ENCODE data around the gene CAPN15.

DNA sequence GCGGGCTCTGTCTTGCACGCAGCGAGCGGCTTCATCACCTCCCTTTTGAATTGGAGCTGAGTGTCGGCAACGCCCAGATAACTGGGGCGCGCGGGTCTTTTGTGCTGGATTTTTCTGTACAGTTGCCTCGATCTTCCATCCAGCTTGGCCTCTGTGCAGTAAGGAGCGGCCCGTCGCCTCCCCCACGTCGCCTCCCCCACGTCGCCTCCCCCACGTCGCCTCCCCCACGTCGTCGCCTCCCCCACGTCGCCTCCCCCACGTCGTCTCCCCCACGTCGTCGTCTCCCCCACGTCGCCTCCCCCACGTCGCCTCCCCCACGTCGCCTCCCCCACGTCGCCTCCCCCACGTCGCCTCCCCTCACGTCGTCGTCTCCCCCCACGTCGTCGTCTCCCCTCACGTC, 17.0 kb downstream of the CAPN15 start:
- no peak for TF ChIP-seq EZH2 (IDR thresholded peaks at IDR 0.05; ENCODE audit: insufficient read depth, low read length)
- TF ChIP-seq, protein P1, sequence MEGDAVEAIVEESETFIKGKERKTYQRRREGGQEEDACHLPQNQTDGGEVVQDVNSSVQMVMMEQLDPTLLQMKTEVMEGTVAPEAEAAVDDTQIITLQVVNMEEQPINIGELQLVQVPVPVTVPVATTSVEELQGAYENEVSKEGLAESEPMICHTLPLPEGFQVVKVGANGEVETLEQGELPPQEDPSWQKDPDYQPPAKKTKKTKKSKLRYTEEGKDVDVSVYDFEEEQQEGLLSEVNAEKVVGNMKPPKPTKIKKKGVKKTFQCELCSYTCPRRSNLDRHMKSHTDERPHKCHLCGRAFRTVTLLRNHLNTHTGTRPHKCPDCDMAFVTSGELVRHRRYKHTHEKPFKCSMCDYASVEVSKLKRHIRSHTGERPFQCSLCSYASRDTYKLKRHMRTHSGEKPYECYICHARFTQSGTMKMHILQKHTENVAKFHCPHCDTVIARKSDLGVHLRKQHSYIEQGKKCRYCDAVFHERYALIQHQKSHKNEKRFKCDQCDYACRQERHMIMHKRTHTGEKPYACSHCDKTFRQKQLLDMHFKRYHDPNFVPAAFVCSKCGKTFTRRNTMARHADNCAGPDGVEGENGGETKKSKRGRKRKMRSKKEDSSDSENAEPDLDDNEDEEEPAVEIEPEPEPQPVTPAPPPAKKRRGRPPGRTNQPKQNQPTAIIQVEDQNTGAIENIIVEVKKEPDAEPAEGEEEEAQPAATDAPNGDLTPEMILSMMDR (IDR thresholded peaks at IDR 0.05; ENCODE audit: insufficient read depth, low read depth, low read length), result no peak
